ENCODE measurements around the gene TCEAL6. TPM values are rescaled to one million over a fixed set of nuclear protein-coding genes. Genes with fewer than 3 reads are reported as not detected.
"Not testable (repeated sequence)": the region's sequence is repeated elsewhere in the genome, so short reads cannot be mapped to it uniquely, and the experiment has no call there.

The TCEAL6 gene
- total RNA-seq = not detected
- long read RNA-seq = 0 reads

- DNase-seq; intact Hi-C loops (cut with DNase I); ATAC-seq (ENCODE audit: poor library complexity): not testable (repeated sequence)
Observed at GRCh38 chrX:102142274-102142673, at the start of gene TCEAL6. TCEAL6 (minus strand) TSS chrX:102142481.

GRCh38 chrX:102185967-102186720 lies 43.9 kb upstream of the TCEAL6 start:
- ATAC-seq (ENCODE audit: poor library complexity) (no peak), DNase-seq (no peak)
- intact Hi-C loops (cut with DNase I) = no loop called here

GRCh38 chrX:102155806-102156179 lies 13.5 kb upstream of the TCEAL6 start, which contains the start of gene BEX5:
BEX5 (minus strand) TSS chrX:102155977; CDS start chrX:102154265, 1,712 bp downstream.
- intact Hi-C loops (cut with DNase I) = no loop called here
- peak; percentile 93 for ATAC-seq (ENCODE audit: poor library complexity)
- peak; percentile 49 for DNase-seq

- DNase-seq = no peak
- intact Hi-C loops (cut with DNase I) = no loop called here
- ATAC-seq (ENCODE audit: poor library complexity) = peak; percentile 34
Observed at GRCh38 chrX:102154900-102155805, 12.9 kb upstream of the TCEAL6 start.

GRCh38 chrX:102154218-102154860 lies 12.1 kb upstream of the TCEAL6 start:
- intact Hi-C loops (cut with DNase I) = no loop called here
- DNase-seq (no peak), ATAC-seq (ENCODE audit: poor library complexity) (no peak)

GRCh38 chrX:102141631-102142030 lies 650 bp downstream of the TCEAL6 start:
- intact Hi-C loops (cut with DNase I); ATAC-seq (ENCODE audit: poor library complexity); DNase-seq: not testable (repeated sequence)

- ATAC-seq (ENCODE audit: poor library complexity); DNase-seq; intact Hi-C loops (cut with DNase I): not testable (repeated sequence)
Observed at GRCh38 chrX:102140876-102141275, 1.4 kb downstream of the TCEAL6 start.

GRCh38 chrX:102138064-102138463 lies 4.2 kb downstream of the TCEAL6 start:
- DNase-seq (no peak), ATAC-seq (ENCODE audit: poor library complexity) (no peak)
- intact Hi-C loops (cut with DNase I) = no loop called here

GRCh38 chrX:102129473-102129872 lies 12.8 kb downstream of the TCEAL6 start:
- no peak for ATAC-seq (ENCODE audit: poor library complexity)
- intact Hi-C loops (cut with DNase I) = no loop called here
- no peak for DNase-seq

- DNase-seq (no peak), ATAC-seq (ENCODE audit: poor library complexity) (no peak)
- intact Hi-C loops (cut with DNase I) = no loop called here
Observed at GRCh38 chrX:102126863-102127262, 15.4 kb downstream of the TCEAL6 start.

- intact Hi-C loops (cut with DNase I); DNase-seq; ATAC-seq (ENCODE audit: poor library complexity): not testable (repeated sequence)
Observed at GRCh38 chrX:102126080-102126818, 16.0 kb downstream of the TCEAL6 start.

GRCh38 chrX:102125436-102125835 lies 16.8 kb downstream of the TCEAL6 start, which contains the start of gene TCEAL2:
TCEAL2 (plus strand) TSS chrX:102125679; CDS start chrX:102126831, 1,152 bp downstream.
- intact Hi-C loops (cut with DNase I); ATAC-seq (ENCODE audit: poor library complexity); DNase-seq: not testable (repeated sequence)

- intact Hi-C loops (cut with DNase I); ATAC-seq (ENCODE audit: poor library complexity); DNase-seq: not testable (repeated sequence)
Observed at GRCh38 chrX:102125014-102125413, 17.3 kb downstream of the TCEAL6 start.

GRCh38 chrX:102115748-102116147 lies 26.5 kb downstream of the TCEAL6 start:
- no peak for ATAC-seq (ENCODE audit: poor library complexity)
- intact Hi-C loops (cut with DNase I) = no loop called here
- DNase-seq = no peak

- intact Hi-C loops (cut with DNase I) = no loop called here
- no peak for ATAC-seq (ENCODE audit: poor library complexity)
- DNase-seq = no peak
Observed at GRCh38 chrX:102113367-102113766, 28.9 kb downstream of the TCEAL6 start.

All from Right ventricle myocardium superior (tissue), 1 donor.